RWPE2 (cell line): ENCODE measurements around the gene IFNG-AS1.

ENCODE experiments used
- ATAC-seq: fragments of 200-7000 bp; cut with Tn5 transposase; 3 replicates; pipeline ENCODE4 v1.9.1; 2021; ENCODE audit warnings: low read depth
- DNase-seq: peaks from one replicate; pipeline ENCODE4 v3.0.0-alpha.2; 2020; ENCODE audit warnings: low spot score
- H3K27ac ChIP-seq: fragments of 450-650 bp; 2 replicates; pipeline ENCODE4 v1.5.1; 2017; ENCODE audit warnings: mild to moderate bottlenecking; ENCODE audit not compliant: poor library complexity, severe bottlenecking
- H3K27me3 ChIP-seq: fragments of 250-450 bp; sonication (Bioruptor Pico); 2 replicates; pipeline ENCODE4 v1.5.1; 2021; ENCODE audit warnings: mild to moderate bottlenecking, moderate library complexity; ENCODE audit not compliant: insufficient read depth, poor library complexity, severe bottlenecking
- H3K36me3 ChIP-seq: fragments of 250-450 bp; sonication (Bioruptor Pico); 2 replicates; pipeline ENCODE4 v1.5.1; 2020; ENCODE audit warnings: low read depth, mild to moderate bottlenecking, moderate library complexity
- H3K4me1 ChIP-seq: fragments of 250-450 bp; sonication (Bioruptor Pico); 2 replicates; pipeline ENCODE4 v1.5.1; 2021; ENCODE audit warnings: mild to moderate bottlenecking, moderate library complexity; ENCODE audit not compliant: insufficient read depth, poor library complexity, severe bottlenecking
- H3K4me3 ChIP-seq: fragments of 250-450 bp; sonication (Bioruptor Pico); 2 replicates; pipeline ENCODE4 v1.5.1; 2021; ENCODE audit warnings: mild to moderate bottlenecking, moderate library complexity; ENCODE audit not compliant: severe bottlenecking
- H3K9me3 ChIP-seq: fragments of 250-450 bp; sonication (Bioruptor Pico); 2 replicates; pipeline ENCODE4 v1.5.1; 2021; ENCODE audit warnings: mild to moderate bottlenecking, moderate library complexity; ENCODE audit not compliant: severe bottlenecking
- TF ChIP-seq, protein P1 (sequence below): fragments of 450-650 bp; IDR thresholded peaks from one replicate; pipeline ENCODE4 v1.5.1; 2017; ENCODE audit warnings: mild to moderate bottlenecking, moderate library complexity; ENCODE audit not compliant: poor library complexity, severe bottlenecking

Gene IFNG-AS1

DNA sequence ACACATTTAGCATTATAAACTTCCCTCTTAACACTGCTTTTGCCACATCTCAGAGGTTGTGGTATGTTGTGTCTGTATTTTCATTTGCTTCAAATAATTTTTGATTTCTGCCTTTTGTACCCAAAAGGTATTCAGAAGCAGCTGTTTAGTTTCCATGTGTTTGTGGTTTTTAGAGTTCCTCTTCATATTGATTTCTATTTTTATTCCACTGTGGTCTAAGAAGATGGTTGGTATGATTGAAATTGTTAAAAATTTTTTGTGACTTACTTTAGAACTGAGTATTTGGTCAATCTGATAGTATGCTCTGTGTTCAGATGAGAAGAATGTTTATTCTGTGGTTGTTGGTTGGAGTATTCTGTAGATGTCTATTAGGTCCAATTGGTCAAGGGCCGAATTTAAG is 76.4 kb downstream of the IFNG-AS1 start:
- TF ChIP-seq, protein P1, sequence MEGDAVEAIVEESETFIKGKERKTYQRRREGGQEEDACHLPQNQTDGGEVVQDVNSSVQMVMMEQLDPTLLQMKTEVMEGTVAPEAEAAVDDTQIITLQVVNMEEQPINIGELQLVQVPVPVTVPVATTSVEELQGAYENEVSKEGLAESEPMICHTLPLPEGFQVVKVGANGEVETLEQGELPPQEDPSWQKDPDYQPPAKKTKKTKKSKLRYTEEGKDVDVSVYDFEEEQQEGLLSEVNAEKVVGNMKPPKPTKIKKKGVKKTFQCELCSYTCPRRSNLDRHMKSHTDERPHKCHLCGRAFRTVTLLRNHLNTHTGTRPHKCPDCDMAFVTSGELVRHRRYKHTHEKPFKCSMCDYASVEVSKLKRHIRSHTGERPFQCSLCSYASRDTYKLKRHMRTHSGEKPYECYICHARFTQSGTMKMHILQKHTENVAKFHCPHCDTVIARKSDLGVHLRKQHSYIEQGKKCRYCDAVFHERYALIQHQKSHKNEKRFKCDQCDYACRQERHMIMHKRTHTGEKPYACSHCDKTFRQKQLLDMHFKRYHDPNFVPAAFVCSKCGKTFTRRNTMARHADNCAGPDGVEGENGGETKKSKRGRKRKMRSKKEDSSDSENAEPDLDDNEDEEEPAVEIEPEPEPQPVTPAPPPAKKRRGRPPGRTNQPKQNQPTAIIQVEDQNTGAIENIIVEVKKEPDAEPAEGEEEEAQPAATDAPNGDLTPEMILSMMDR, result no peak
- Histone ChIP-seq H3K4me3 (no peak overlapping the region), H3K27me3 (no peaks in the 10 kb centered on the region), H3K27ac (no peak overlapping the region), H3K36me3 (no peaks in the 10 kb centered on the region), H3K9me3 (no peaks in the 10 kb centered on the region), H3K4me1 (no peaks in the 10 kb centered on the region)
- no peak for ATAC-seq
- no peak for DNase-seq

DNA sequence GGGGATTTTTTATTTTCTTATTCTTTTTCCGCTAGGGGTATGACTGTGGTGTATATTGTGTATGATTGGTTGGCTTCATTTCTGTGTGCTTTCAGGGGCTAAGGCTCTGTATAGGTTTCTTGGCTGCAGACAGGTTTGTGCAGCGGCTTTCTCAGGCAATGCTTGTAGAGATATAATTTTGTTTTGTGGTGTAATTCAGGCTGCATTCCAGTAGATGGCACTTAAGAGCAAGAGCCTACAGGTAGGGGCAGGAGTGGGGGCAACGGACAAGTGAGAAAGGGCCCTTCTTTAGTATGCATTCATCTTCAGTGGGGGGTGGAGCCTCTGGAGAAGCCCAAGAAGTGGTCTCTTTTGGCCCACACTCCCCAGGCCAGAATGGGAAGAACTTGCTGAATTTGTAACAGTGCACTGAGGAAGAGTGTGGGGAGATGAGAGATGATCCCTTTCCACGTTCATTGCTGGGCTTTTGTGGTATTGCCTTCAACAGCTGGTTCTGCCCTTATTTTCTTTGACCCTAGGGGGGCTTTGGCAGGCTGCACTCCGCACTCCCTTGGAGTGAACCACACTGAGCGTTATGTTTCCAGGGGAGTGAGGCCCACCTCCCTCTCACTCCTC is 78.6 kb downstream of the IFNG-AS1 start:
- H3K4me3 ChIP-seq, result no peak overlapping the region
- no peaks in the 10 kb centered on the region for H3K36me3 ChIP-seq
- no peaks in the 10 kb centered on the region for H3K4me1 ChIP-seq
- TF ChIP-seq, protein P1, result peak; percentile 30
- H3K27ac ChIP-seq, result no peak overlapping the region
- DNase-seq, result no peak
- ATAC-seq, result no peak
- H3K9me3 ChIP-seq, result no peaks in the 10 kb centered on the region
- H3K27me3 ChIP-seq, result no peaks in the 10 kb centered on the region

DNA sequence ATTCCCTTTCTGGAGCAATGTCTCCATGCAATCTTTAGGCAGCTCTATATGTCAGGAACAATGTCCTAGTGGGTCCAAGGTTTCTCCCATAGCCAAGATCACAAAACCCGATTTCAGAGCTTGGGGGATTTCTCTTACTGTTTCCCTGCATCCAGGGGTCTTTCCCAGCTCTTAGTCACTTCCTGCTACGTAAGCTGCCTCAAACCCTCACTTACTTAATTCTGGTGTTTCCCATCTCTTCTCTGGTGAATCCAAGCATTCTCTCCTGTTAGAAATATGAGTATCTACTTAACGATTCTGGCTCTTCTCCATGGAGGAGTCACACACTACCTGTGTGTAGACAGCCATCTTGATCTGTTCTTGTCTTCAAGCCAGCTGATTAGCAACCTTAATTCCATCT is 80.0 kb downstream of the IFNG-AS1 start:
- Histone ChIP-seq H3K4me1 (no peaks in the 10 kb centered on the region), H3K36me3 (no peaks in the 10 kb centered on the region), H3K27me3 (no peaks in the 10 kb centered on the region), H3K4me3 (no peak overlapping the region), H3K27ac (no peak overlapping the region), H3K9me3 (no peaks in the 10 kb centered on the region)
- no peak for DNase-seq
- TF ChIP-seq, protein P1, result no peak
- no peak for ATAC-seq
